D721Med (cell line): ENCODE measurements around the gene GRM7.

Experiments
- DNase-seq: peaks from one replicate; pipeline ENCODE4 v3.0.0; 2011; ENCODE audit warnings: low spot score; ENCODE audit not compliant: insufficient read length
- FAIRE-seq: peaks from 2 replicates; lab custom pipeline; 2011; peaks lifted over from hg19 to GRCh38; lab: Jason Lieb, UNC
- TF ChIP-seq, protein P1 (sequence below): IDR thresholded peaks from 2 replicates; pipeline ENCODE4 v1.5.1; 2012; ENCODE audit warnings: mild to moderate bottlenecking, control low read depth; ENCODE audit not compliant: insufficient read depth; ENCODE audit errors: missing control alignments

GRM7 gene

DNA sequence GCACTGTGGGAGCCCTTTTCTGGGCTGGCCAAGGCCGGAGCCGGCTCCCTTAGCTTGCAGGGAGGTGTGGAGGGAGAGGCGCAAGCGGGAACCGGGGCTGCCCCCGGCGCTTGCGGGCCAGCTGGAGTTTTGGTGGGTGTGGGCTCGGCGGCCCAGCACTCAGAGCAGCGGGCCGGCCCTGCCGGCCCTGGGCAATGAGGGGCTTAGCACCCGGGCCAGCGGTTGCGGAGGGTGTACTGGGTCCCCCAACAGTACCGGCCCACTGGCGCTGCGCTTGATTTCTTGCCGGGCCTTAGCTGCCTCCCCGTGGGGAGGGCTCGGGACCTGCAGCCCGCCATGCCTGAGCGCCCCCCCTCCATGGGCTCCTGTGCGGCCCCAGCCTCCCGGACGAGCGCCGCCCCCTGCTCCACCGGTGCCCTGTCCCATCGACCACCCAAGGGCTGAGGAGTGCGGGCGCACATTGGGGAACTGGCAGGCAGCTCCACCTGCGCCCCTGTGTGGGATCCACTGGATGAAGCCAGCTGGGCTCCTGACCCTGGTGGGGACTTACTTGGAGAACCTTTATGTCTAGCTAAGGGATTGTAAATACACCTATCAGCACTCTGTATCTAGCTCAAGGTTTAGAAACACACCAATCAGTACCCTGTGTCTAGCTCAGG lies 707.7 kb downstream of the GRM7 start:
- FAIRE-seq (no peak), DNase-seq (no peak)
- TF ChIP-seq, protein P1, sequence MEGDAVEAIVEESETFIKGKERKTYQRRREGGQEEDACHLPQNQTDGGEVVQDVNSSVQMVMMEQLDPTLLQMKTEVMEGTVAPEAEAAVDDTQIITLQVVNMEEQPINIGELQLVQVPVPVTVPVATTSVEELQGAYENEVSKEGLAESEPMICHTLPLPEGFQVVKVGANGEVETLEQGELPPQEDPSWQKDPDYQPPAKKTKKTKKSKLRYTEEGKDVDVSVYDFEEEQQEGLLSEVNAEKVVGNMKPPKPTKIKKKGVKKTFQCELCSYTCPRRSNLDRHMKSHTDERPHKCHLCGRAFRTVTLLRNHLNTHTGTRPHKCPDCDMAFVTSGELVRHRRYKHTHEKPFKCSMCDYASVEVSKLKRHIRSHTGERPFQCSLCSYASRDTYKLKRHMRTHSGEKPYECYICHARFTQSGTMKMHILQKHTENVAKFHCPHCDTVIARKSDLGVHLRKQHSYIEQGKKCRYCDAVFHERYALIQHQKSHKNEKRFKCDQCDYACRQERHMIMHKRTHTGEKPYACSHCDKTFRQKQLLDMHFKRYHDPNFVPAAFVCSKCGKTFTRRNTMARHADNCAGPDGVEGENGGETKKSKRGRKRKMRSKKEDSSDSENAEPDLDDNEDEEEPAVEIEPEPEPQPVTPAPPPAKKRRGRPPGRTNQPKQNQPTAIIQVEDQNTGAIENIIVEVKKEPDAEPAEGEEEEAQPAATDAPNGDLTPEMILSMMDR = no peak

DNA sequence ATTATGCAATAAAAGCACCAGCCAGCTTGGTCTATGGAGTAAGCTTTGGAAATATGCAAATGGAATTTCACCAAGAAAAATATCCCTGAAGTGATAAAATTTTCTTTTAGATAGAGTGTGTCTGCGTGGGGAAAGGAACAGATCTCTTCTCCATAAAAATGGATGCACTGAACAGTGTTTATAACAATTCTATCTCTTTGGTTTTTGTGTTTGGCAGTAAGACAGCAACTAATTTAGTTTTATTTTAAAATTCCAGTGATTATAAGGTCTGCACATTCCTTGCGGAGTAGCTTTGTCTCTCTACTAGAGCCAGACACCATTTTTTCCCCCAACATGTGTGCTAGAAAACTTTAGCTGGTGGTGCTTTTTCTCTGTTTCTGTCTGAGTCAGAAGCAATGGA lies 712.4 kb downstream of the GRM7 start:
- DNase-seq = no peak
- TF ChIP-seq, protein P1 = no peak

DNA sequence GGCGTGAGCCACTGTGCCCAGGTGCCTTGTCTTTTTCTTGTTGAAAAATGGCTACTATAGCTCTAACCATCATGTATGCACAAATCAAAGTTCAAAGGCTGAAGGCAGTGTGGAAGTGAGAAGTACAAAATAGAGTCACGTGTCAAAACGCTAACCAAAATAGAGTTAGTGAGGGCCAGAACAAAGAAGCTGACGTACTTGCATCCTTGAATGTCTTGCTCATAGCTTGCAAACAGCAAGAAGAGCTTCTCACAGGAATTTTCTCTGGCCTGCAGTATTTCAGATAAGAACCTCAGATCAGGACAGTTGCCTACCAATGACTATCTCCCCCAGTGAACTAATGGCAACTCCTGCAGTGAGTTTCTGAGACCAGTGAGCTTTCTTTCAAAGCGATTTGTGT lies 713.5 kb downstream of the GRM7 start:
- no peak for FAIRE-seq

More for the DNA sequence above, 712.4 kb downstream of the GRM7 start:
- FAIRE-seq = no peak

DNA sequence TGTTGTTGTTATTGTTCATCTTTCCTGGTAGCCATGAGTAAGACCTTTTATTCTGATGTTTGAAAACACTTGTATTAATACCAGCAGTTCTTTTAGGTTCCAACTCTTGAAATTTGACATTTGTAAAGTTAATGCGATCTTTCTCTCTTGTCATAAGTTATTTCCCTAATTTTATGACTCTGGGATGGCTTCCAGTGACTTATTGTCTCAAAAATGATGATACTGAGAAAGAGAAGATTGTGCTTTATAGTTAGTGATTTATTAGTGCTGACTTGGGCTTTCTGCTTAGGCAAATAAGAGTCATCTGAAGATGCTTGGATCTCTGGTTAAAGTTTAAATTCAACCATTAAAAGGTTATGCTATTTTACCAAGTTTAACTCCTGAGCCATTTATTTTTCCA lies 715.2 kb downstream of the GRM7 start:
- DNase-seq (no peak), FAIRE-seq (no peak)
- TF ChIP-seq, protein P1 = no peak

More for the DNA sequence above, 713.5 kb downstream of the GRM7 start:
- TF ChIP-seq, protein P1 = no peak
- no peak for DNase-seq

DNA sequence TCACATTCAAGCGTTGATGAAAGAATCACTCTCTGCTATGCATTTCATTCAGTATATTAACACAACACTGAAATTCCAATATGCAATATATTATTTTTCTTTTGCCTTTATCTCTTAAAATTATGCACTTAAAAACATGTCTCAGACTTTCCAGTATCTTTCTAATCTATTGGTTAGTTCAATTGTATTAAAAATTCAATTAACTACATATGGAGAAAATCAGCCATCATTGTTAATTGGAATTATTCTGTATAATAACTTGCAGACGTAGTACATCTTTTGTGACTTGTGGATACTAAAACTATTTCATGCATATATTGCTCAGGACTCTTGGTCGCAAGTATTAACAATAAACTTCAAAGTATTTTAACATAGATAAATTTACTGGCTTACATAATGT lies 715.6 kb downstream of the GRM7 start:
- DNase-seq (no peak), FAIRE-seq (no peak)
- TF ChIP-seq, protein P1 = no peak

DNA sequence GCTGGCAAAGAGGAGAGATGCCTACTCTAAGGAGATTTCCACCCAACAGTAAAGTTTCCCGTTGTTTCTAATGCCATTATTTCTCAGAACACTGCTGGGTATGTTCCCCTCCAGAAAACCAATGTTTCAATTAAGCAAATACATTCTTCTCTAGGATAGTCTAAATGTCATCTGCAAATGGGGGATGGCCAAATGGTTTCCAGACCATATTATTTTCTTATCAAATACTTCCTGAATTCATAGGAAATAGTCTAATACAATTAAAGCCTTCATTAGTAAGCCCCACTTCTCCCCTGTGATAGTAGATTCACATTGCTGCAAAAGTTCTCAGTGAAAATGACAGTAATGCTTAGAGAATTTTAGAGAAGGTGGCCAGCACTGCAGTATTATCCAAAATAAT lies 716.6 kb downstream of the GRM7 start:
- FAIRE-seq (no peak), DNase-seq (no peak)
- TF ChIP-seq, protein P1 = no peak

DNA sequence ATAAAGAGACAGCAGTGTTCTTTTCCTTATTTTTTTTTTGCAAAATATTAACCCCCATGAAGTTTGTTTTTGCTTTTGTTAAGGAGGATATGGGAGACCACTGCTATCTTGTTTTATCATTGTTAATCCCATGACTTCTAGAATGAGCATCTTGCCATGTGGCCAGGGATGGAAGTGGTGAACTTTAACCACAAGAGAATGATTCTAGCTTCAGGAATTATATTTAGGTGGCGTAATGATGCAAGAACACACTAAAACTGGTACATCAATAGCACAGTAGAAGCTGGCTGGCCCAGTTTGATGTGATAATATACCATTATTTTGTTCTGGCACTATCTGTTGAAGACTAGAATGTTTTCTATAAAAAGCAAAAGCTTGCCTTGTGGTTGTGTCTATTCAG lies 720.9 kb downstream of the GRM7 start:
- TF ChIP-seq, protein P1 = no peak
- DNase-seq (no peak), FAIRE-seq (no peak)
